ENCODE measurements around the gene CELF5. TPM values are rescaled to one million over a fixed set of nuclear protein-coding genes. Genes with fewer than 3 reads are reported as not detected.

CELF5 gene
- total and polyA plus RNA-seq, 3 experiments from 2014 or later = 0.11 to 0.24 TPM; not detected in 1

DNA sequence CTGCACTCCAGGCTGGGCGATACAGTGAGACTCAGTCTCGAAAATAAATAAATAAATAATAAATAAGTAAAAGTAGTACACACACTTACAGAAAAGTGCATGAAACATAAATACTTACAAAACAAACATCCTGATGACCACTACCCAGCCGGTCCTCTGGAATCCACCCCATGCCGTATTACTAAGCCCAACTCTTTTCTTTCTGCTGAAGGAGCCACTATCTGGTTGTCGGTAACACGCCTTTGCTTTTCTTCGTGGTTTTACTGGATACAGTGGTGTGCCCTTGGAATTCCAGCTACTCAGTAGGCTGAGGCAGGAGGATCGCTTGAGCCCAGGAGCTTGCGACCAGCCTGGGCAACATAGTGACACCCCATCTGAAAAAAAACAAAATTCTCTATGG lies 39.4 kb downstream of the CELF5 start:
- H3K27me3 Mint-ChIP-seq = peaks cover 15 to 30% of the 10 kb centered on the region in 2 donors
- no peak overlapping the region for H3K4me3 Mint-ChIP-seq
- H3K36me3 Mint-ChIP-seq = peaks cover 0 to 2% (median 0%) of the 10 kb centered on the region in 3 donors
- no peaks in the 10 kb centered on the region for H3K4me1 Mint-ChIP-seq
- no peaks in the 10 kb centered on the region for H3K9me3 Mint-ChIP-seq
- H3K27ac ChIP-seq (ENCODE audit: low read depth, low read length) = no peak overlapping the region
- no peaks in the 10 kb centered on the region for H3K9me3 ChIP-seq (ENCODE audit: low read length)
- no peak overlapping the region for H3K27ac Mint-ChIP-seq
- no peaks in the 10 kb centered on the region for H3K36me3 ChIP-seq (ENCODE audit: insufficient read depth, low read length)
- no peak overlapping the region for H3K4me3 ChIP-seq (ENCODE audit: low read length)
- ChIA-PET CTCF (interaction anchor here (1.4 kb wide), 1 partner anchor 12 kb away, joined by 4 read pairs; no protein-coding TSS in a partner anchor), POLR2A (no interaction called here)
- H3K27me3 ChIP-seq (ENCODE audit: insufficient read depth, low read length, poor library complexity, severe bottlenecking) = peaks cover 4% of the 10 kb centered on the region
- no peaks in the 10 kb centered on the region for H3K4me1 ChIP-seq (ENCODE audit: insufficient read depth, low read length)
- DNase-seq = no peak

DNA sequence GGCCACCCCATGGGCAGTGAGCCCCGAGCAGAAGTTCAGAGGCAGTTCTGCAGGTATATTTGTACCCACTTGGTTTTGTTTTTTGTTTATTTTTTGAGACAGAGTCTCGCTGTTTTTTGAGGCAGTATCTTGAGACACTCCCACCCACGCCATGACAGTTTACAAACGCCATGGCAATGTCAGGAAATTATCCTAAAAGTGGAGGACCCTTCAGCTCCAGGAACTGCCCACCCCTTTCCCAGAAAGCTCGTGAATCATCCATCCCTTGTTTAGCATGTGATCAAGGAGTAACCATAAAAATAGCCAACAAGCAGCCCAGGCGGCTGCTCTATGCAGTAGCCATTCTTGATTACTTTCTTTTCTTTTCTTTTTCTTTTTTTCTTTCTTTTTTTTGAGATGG lies 41.0 kb downstream of the CELF5 start:
- ChIA-PET POLR2A (interaction anchor here (0.6 kb wide), 1 partner anchor 67 kb away, joined by 5 read pairs; no protein-coding TSS in a partner anchor), CTCF (interaction anchor here (1.0 kb wide), 1 partner anchor 13 kb away, joined by 3 read pairs; no protein-coding TSS in a partner anchor)
- Mint-ChIP-seq H3K27ac (peak overlapping the region in 1 of 8 donors; percentile 51), H3K4me3 (no peak overlapping the region), H3K27me3 (peaks cover 26 to 35% of the 10 kb centered on the region in 2 donors), H3K4me1 (no peaks in the 10 kb centered on the region), H3K36me3 (peaks cover 0 to 2% (median 0%) of the 10 kb centered on the region in 3 donors), H3K9me3 (peaks cover 0 to 2% (median 0%) of the 10 kb centered on the region in 5 donors)
- DNase-seq = no peak
- no peak overlapping the region for H3K4me3 ChIP-seq (ENCODE audit: low read length)
- H3K9me3 ChIP-seq (ENCODE audit: low read length) = no peaks in the 10 kb centered on the region
- no peaks in the 10 kb centered on the region for H3K4me1 ChIP-seq (ENCODE audit: insufficient read depth, low read length)
- H3K27ac ChIP-seq (ENCODE audit: low read depth, low read length) = no peak overlapping the region
- H3K27me3 ChIP-seq (ENCODE audit: insufficient read depth, low read length, poor library complexity, severe bottlenecking) = peaks cover 17% of the 10 kb centered on the region
- H3K36me3 ChIP-seq (ENCODE audit: insufficient read depth, low read length) = no peaks in the 10 kb centered on the region

DNA sequence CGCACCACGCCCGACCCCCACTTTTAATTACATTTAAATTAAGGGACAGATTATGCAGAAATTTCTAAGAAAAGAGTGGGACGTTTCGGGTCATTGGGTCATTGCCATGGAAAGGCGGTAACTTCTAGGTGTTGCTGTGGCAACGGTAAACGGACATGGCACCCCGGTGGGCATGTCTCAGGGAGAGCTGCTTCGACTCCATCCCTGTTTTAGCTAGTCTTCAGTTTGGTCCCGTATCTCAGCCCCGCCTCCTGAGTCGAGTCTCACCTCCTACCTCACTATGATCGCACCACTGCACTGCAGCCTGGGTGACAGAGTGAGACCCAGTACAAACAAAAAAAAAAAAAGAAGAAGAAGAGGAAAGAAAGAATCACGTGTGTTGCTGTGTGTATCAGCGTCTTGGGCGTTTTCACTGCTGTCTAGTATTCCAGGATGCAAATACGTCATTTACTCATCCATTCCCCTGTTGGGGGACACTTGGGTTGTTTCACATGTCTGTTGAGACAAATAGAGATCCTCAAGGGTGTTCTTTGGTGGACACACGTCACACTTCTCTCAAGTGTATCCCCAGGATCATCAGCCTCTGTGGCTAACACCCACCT lies 41.7 kb downstream of the CELF5 start:
- peaks cover 26 to 35% of the 10 kb centered on the region in 2 donors for H3K27me3 Mint-ChIP-seq
- peaks cover 0 to 2% (median 0%) of the 10 kb centered on the region in 3 donors for H3K36me3 Mint-ChIP-seq
- Histone ChIP-seq H3K4me3 (ENCODE audit: low read length) (no peak overlapping the region), H3K4me1 (ENCODE audit: insufficient read depth, low read length) (no peaks in the 10 kb centered on the region), H3K27me3 (ENCODE audit: insufficient read depth, low read length, poor library complexity, severe bottlenecking) (peaks cover 17% of the 10 kb centered on the region), H3K27ac (ENCODE audit: low read depth, low read length) (no peak overlapping the region), H3K9me3 (ENCODE audit: low read length) (no peaks in the 10 kb centered on the region), H3K36me3 (ENCODE audit: insufficient read depth, low read length) (no peaks in the 10 kb centered on the region)
- POLR2A ChIA-PET = no interaction called here
- CTCF ChIA-PET = interaction anchor here (1.0 kb wide), 1 partner anchor 14 kb away, joined by 3 read pairs; no protein-coding TSS in a partner anchor
- DNase-seq = no peak
- no peaks in the 10 kb centered on the region for H3K4me1 Mint-ChIP-seq
- H3K9me3 Mint-ChIP-seq = peaks cover 0 to 2% (median 0%) of the 10 kb centered on the region in 5 donors
- H3K4me3 Mint-ChIP-seq = no peak overlapping the region
- no peak overlapping the region for H3K27ac Mint-ChIP-seq

DNA sequence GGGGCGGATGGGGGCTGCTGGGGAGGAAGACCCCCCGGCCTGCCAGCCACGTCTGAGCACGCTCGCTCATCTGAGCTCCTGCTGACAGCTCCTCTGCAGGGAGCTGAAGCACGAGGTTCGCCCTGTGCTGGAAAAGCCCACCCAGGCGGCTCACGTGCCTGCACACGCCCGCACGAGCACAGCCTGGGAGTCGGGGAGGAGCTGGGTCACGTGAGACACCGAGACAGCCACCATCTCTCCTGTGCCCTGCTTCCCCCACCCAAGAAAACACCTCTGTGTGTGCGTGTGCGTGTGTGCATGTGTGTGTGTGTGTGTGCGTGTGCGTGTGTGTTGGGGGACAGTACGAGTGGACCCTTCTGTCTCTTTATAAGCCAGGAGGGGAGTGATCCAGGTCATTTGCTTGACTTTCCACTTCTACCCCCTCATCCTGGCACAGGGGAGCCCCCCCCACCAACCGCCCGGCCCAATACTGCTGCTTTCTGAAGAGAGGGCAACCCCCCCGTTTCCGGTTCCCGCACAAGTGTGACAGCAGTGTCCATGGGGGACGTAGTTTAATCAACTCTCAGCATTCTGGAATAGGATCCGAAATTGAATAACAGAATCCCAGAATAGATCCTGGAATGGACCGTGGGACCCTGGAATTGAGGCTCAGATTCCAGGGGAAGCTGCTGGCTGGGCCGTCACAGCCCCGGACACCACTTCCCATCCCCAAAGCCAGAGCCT lies 42.5 kb downstream of the CELF5 start:
- Histone ChIP-seq H3K4me3 (ENCODE audit: low read length) (no peak overlapping the region), H3K4me1 (ENCODE audit: insufficient read depth, low read length) (no peaks in the 10 kb centered on the region), H3K27me3 (ENCODE audit: insufficient read depth, low read length, poor library complexity, severe bottlenecking) (peaks cover 17% of the 10 kb centered on the region), H3K9me3 (ENCODE audit: low read length) (no peaks in the 10 kb centered on the region), H3K36me3 (ENCODE audit: insufficient read depth, low read length) (no peaks in the 10 kb centered on the region), H3K27ac (ENCODE audit: low read depth, low read length) (no peak overlapping the region)
- Mint-ChIP-seq H3K27me3 (peaks cover 33 to 41% of the 10 kb centered on the region in 2 donors), H3K4me3 (no peak overlapping the region), H3K9me3 (peaks cover 0 to 2% (median 0%) of the 10 kb centered on the region in 5 donors), H3K27ac (no peak overlapping the region), H3K4me1 (no peaks in the 10 kb centered on the region), H3K36me3 (peaks cover 0 to 2% (median 0%) of the 10 kb centered on the region in 3 donors)
- no peak for DNase-seq
- CTCF ChIA-PET = no interaction called here
- POLR2A ChIA-PET = no interaction called here

DNA sequence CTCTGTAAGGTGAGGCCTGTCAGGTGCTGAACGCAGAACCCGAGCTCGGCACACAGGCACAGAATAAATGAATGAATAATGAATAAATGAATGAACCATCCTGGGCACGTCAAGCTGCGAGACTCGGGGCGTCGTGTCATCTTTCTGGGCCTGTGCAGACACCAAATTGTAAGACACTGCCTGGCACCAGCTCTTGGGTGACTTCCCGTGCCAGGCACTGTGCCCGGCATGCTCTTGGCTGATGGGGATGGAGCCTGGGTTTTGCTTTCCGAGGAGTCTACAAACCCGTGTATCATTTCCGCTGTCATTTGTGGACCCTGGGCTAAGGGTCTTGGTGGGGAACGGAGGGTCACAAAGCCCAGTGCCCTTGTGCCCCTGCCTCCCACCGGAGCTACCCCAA lies 43.9 kb downstream of the CELF5 start:
- CTCF ChIA-PET = no interaction called here
- Mint-ChIP-seq H3K4me1 (no peaks in the 10 kb centered on the region), H3K27ac (peak overlapping the region in 1 of 8 donors; percentile 43), H3K4me3 (no peak overlapping the region), H3K36me3 (no peaks in the 10 kb centered on the region), H3K27me3 (peaks cover 34 to 45% of the 10 kb centered on the region in 2 donors), H3K9me3 (peaks cover 0 to 2% (median 0%) of the 10 kb centered on the region in 5 donors)
- Histone ChIP-seq H3K9me3 (ENCODE audit: low read length) (no peaks in the 10 kb centered on the region), H3K27me3 (ENCODE audit: insufficient read depth, low read length, poor library complexity, severe bottlenecking) (peaks cover 17% of the 10 kb centered on the region), H3K27ac (ENCODE audit: low read depth, low read length) (no peak overlapping the region), H3K4me3 (ENCODE audit: low read length) (no peak overlapping the region), H3K36me3 (ENCODE audit: insufficient read depth, low read length) (no peaks in the 10 kb centered on the region), H3K4me1 (ENCODE audit: insufficient read depth, low read length) (no peaks in the 10 kb centered on the region)
- no peak for DNase-seq
- POLR2A ChIA-PET = no interaction called here

DNA sequence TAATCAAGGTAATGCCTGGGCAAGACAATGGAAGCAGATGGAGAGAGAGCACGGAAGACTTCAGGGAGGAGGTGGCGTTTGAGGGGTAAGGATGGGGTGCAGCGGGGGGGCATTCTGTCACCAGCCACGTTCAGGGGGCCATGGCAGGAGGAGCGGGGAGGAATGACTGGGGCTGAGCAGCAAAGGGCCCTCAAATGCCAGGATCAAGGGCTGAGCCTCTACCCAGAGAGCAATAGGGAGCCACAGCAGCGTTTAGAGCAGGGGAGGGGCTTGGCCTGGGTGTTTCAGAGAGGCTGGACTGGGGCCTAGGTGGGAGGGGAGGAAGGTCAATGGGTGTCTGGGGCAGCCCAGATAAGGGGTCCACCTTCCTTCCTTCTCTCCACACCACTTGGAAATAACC lies 44.3 kb downstream of the CELF5 start:
- Mint-ChIP-seq H3K36me3 (no peaks in the 10 kb centered on the region), H3K9me3 (peaks cover 0 to 2% (median 0%) of the 10 kb centered on the region in 5 donors), H3K4me1 (no peaks in the 10 kb centered on the region), H3K4me3 (no peak overlapping the region), H3K27ac (peak overlapping the region in 1 of 8 donors; percentile 43), H3K27me3 (peaks cover 35 to 45% of the 10 kb centered on the region in 2 donors)
- no peak overlapping the region for H3K4me3 ChIP-seq (ENCODE audit: low read length)
- no peaks in the 10 kb centered on the region for H3K36me3 ChIP-seq (ENCODE audit: insufficient read depth, low read length)
- POLR2A ChIA-PET = no interaction called here
- CTCF ChIA-PET = no interaction called here
- no peak for DNase-seq
- no peaks in the 10 kb centered on the region for H3K9me3 ChIP-seq (ENCODE audit: low read length)
- no peak overlapping the region for H3K27ac ChIP-seq (ENCODE audit: low read depth, low read length)
- H3K27me3 ChIP-seq (ENCODE audit: insufficient read depth, low read length, poor library complexity, severe bottlenecking) = peaks cover 17% of the 10 kb centered on the region
- no peaks in the 10 kb centered on the region for H3K4me1 ChIP-seq (ENCODE audit: insufficient read depth, low read length)

DNA sequence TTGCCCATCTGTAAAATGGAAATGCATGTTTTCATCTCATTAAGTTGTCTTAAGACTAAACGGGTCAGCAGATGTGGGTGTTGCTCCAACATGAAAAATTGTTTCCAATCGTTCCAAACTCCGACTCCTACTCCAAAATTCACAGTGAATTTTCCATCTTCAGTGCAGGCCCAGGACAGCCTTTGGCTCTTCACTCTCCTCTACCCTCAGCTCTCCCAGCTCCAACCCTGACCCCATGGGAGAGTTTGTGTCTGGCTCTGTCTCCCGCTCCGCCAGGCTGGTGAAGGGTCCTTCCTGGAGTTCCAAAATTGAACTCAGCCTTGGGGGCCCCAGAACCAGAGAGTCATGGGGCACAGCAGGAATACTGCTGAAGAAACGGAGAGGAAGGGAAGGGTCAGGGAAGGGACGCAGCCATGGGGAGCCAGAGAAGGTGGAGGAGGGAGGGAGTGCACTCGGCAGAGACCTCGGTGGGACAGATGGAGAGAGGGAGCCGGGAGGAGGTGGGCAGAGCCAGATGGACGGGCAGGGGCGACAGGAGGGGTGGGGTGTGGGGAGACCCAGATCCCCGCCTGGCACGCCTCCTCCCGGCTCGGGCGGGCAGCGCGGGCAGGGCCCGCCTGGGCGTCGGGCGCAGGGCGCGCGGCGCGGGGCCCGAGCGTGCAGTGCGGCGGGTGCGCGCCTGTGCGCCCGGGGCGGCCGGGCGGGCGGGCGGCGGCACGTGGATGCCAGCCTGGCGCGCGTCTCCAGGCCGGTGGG lies 45.6 kb downstream of the CELF5 start:
- Histone ChIP-seq H3K4me3 (ENCODE audit: low read length) (no peak overlapping the region), H3K9me3 (ENCODE audit: low read length) (no peaks in the 10 kb centered on the region), H3K36me3 (ENCODE audit: insufficient read depth, low read length) (no peaks in the 10 kb centered on the region), H3K27ac (ENCODE audit: low read depth, low read length) (no peak overlapping the region), H3K4me1 (ENCODE audit: insufficient read depth, low read length) (peaks cover 8% of the 10 kb centered on the region), H3K27me3 (ENCODE audit: insufficient read depth, low read length, poor library complexity, severe bottlenecking) (peaks cover 17% of the 10 kb centered on the region)
- Mint-ChIP-seq H3K27ac (no peak overlapping the region), H3K4me3 (no peak overlapping the region), H3K27me3 (peaks cover 33 to 45% of the 10 kb centered on the region in 2 donors), H3K4me1 (peaks cover 4 to 10% (median 5%) of the 10 kb centered on the region in 3 donors), H3K9me3 (peaks cover 0 to 2% (median 0%) of the 10 kb centered on the region in 5 donors), H3K36me3 (peaks cover 0 to 1% (median 0%) of the 10 kb centered on the region in 3 donors)
- CTCF ChIA-PET = no interaction called here
- no peak for DNase-seq
- POLR2A ChIA-PET = no interaction called here
